ENCODE data around the gene WWOX. TPM values are rescaled to one million over a fixed set of nuclear protein-coding genes. Genes with fewer than 3 reads are reported as not detected.

Gene WWOX
- total and polyA plus RNA-seq, 2 donors (not counting 3 experiments of a cell fraction or from before 2014, with no cell fraction given), result 6.2 to 12.5 TPM

DNA sequence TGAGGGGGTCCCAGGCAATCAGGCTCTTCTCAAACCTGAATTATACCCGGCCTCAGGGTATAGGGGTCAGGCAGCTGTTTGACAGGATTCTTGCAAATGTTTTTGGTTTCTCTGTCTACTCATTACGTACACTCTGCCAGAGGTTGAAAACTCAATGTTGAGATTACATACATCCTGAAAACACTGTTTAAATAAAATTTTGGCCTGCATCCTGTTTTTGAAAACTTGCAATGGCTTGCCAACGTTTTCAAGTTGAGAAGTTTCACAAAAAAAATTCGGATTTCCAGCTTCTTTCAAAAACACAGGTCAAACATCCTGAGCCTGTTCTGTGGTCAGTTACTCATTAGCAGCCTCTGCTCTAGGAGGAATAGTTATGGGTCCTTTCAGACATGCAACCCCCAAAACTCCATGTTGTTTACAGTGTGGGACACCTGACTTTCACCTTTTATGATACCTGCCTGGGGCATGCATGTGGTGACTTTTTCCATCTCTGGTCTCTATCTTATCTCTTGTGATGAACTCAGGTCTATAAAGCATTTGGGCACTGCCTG is 577.8 kb downstream of the WWOX start:
- DNase-seq (ENCODE audit: low read depth, low spot score) (no peak), FAIRE-seq (no peak)
- intact Hi-C loops (cut with micrococcal nuclease) (no loop called here), dilution Hi-C loops (cut with MboI; ENCODE audit: extremely low pct_ligation_motif_present, low sequenced_read_pairs) (no loop called here)
- H3K79me2 ChIP-seq (ENCODE audit: control insufficient read depth, insufficient read depth, low read length), result no peaks in the 10 kb centered on the region
- no peak overlapping the region for H2AFZ ChIP-seq (ENCODE audit: low read depth, low read length)
- ChIA-PET CTCF (no interaction called here), POLR2A (no interaction called here)
- H3K4me2 ChIP-seq (ENCODE audit: insufficient read depth, low read length), result no peak overlapping the region
- no peaks in the 10 kb centered on the region for H3K36me3 ChIP-seq (ENCODE audit: control insufficient read depth in 2 of 2, extremely low read depth in 1 of 2, insufficient read depth in 2 of 2, low read length in 2 of 2)
- H3K27me3 ChIP-seq (ENCODE audit: control insufficient read depth in 2 of 2, insufficient read depth in 2 of 2, low read length in 2 of 2), result no peaks in the 10 kb centered on the region
- H4K20me1 ChIP-seq (replicated peaks; ENCODE audit: control insufficient read depth, extremely low read depth, insufficient read depth, low read length), result no peaks in the 10 kb centered on the region
- no peaks in the 10 kb centered on the region for H3K9me1 ChIP-seq (replicated peaks; ENCODE audit: control insufficient read depth, extremely low read depth, insufficient read depth, low read length)
- TF ChIP-seq CTCF (IDR thresholded peaks at IDR 0.05; ENCODE audit: extremely low read depth in 1 of 2, insufficient read depth in 1 of 2, low read depth in 1 of 2, low read length in 2 of 2) (no peak), GATA2 (IDR thresholded peaks at IDR 0.05; ENCODE audit: insufficient read depth, insufficient read length, low read depth, low read length) (no peak), POLR2AphosphoS5 (IDR thresholded peaks at IDR 0.05; ENCODE audit: insufficient read depth, low read depth, low read length) (no peak), FOS (IDR thresholded peaks at IDR 0.05; ENCODE audit: borderline replicate concordance, insufficient read depth, low read length) (no peak), MAX (IDR thresholded peaks at IDR 0.05; ENCODE audit: insufficient read depth, insufficient read length) (no peak), MYC (IDR thresholded peaks at IDR 0.05; ENCODE audit: low read depth, low read length) (no peak), EZH2 (IDR thresholded peaks at IDR 0.05; ENCODE audit: borderline replicate concordance, low read depth, low read length, severe bottlenecking) (no peak), JUN (IDR thresholded peaks at IDR 0.05; ENCODE audit: borderline replicate concordance, insufficient read depth, insufficient read length, low read depth) (no peak)
- H3K9ac ChIP-seq (replicated peaks; ENCODE audit: extremely low read depth, insufficient read depth, low read length), result no peak overlapping the region
- no peaks in the 10 kb centered on the region for H3K4me1 ChIP-seq (ENCODE audit: control insufficient read depth, extremely low read depth, insufficient read depth, low read length)
- no peak overlapping the region for H3K27ac ChIP-seq (ENCODE audit: insufficient read depth, low read depth, low read length)
- no TSS peak for BruUV-seq (replicated peaks)
- H3K9me3 ChIP-seq (replicated peaks; ENCODE audit: control insufficient read depth, insufficient read depth, low read length), result no peaks in the 10 kb centered on the region
- no peak overlapping the region for H3K4me3 ChIP-seq (replicated peaks in 1 of 3; ENCODE audit: insufficient read depth in 1 of 3, low read depth in 1 of 3, low read length in 3 of 3)
